HAP-1 (cell line): ENCODE measurements around the gene DENND1A.

Experiments used
- DNase-seq, 2 experiments: peaks; one replicate each; pipeline ENCODE4 v3.0.0-alpha.2; 2016 to 2020; ENCODE audit warnings: low spot score in 2 of 2
- H3K27me3 ChIP-seq: fragments of 250-450 bp; sonication (Bioruptor Pico); 2 replicates; pipeline ENCODE4 v1.5.1; 2020; ENCODE audit warnings: low read depth, mild to moderate bottlenecking, moderate library complexity
- H3K36me3 ChIP-seq: fragments of 250-450 bp; sonication (Bioruptor Pico); replicated peaks from 2 replicates; pipeline ENCODE4 v1.5.1; 2020; ENCODE audit warnings: mild to moderate bottlenecking
- H3K4me1 ChIP-seq: fragments of 250-450 bp; sonication (Bioruptor Pico); 2 replicates; pipeline ENCODE4 v1.5.1; 2020; ENCODE audit warnings: mild to moderate bottlenecking
- H3K4me3 ChIP-seq: fragments of 250-450 bp; sonication (Bioruptor Pico); 2 replicates; pipeline ENCODE4 v1.5.1; 2020; ENCODE audit warnings: mild to moderate bottlenecking, moderate library complexity
- H3K9me3 ChIP-seq: fragments of 250-450 bp; sonication (Bioruptor Pico); 2 replicates; pipeline ENCODE4 v1.5.1; 2020; ENCODE audit warnings: mild to moderate bottlenecking, moderate library complexity
- in situ Hi-C: fragments of 300-500 bp; cut with MboI; formaldehyde crosslinking; loops from 3 replicates; pipeline ENCODE4 v1.14.3; 2020; ENCODE audit warnings: low sequenced_read_pairs, inconsistent platforms, mixed read lengths

The DENND1A gene

GRCh38 chr9:123713282-123713681 is 216.6 kb downstream of the DENND1A start:
- Histone ChIP-seq H3K27me3 (no peaks in the 10 kb centered on the region), H3K4me1 (no peaks in the 10 kb centered on the region), H3K36me3 (no peaks in the 10 kb centered on the region), H3K9me3 (no peaks in the 10 kb centered on the region), H3K4me3 (no peak overlapping the region)
- no peak for DNase-seq
- in situ Hi-C loops: no loop called here

GRCh38 chr9:123712399-123712798 is 217.5 kb downstream of the DENND1A start:
- in situ Hi-C loops: no loop called here
- H3K4me1 ChIP-seq: no peaks in the 10 kb centered on the region

DNA sequence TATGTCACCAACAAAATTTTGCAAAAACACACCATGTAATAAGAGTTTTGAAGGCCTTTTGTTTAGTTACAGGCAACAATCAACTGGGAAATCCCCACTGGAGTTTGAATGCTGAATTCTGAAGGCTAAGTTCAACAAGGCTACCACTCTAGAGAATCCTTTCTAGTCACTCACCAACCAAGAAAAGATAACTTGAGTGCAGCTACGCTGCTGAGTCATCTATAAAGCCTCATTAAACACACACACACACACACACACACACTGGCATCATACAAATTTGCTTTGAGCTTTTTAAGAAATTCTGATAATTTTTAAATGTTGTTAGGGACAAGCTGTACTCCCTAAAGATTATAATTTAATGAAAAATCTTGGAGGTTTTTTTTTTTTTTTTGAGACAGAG is 219.6 kb downstream of the DENND1A start:
- Histone ChIP-seq H3K4me1 (no peaks in the 10 kb centered on the region), H3K9me3 (no peaks in the 10 kb centered on the region), H3K36me3 (no peaks in the 10 kb centered on the region), H3K27me3 (no peaks in the 10 kb centered on the region), H3K4me3 (no peak overlapping the region)
- DNase-seq: no peak
- in situ Hi-C loops: no loop called here

More at GRCh38 chr9:123712399-123712798, 217.5 kb downstream of the DENND1A start:
- no peaks in the 10 kb centered on the region for H3K27me3 ChIP-seq
- DNase-seq: no peak
- no peaks in the 10 kb centered on the region for H3K36me3 ChIP-seq
- no peak overlapping the region for H3K4me3 ChIP-seq
- no peaks in the 10 kb centered on the region for H3K9me3 ChIP-seq

GRCh38 chr9:123702483-123702882 is 227.4 kb downstream of the DENND1A start:
- H3K36me3 ChIP-seq: no peaks in the 10 kb centered on the region
- no peaks in the 10 kb centered on the region; the same call in 1 of the 2 replicates for H3K9me3 ChIP-seq
- no peak for DNase-seq
- no peak overlapping the region for H3K4me3 ChIP-seq
- H3K4me1 ChIP-seq: no peaks in the 10 kb centered on the region; the same call in 1 of the 2 replicates
- in situ Hi-C loops: no loop called here
- peaks cover 4% of the 10 kb centered on the region; the same call in 1 of the 2 replicates for H3K27me3 ChIP-seq

- Histone ChIP-seq H3K4me3 (no peak overlapping the region), H3K27me3 (peaks cover 4% of the 10 kb centered on the region; the same call in 1 of the 2 replicates), H3K4me1 (no peaks in the 10 kb centered on the region), H3K9me3 (no peaks in the 10 kb centered on the region), H3K36me3 (no peaks in the 10 kb centered on the region)
- in situ Hi-C loops: no loop called here
- DNase-seq: no peak
Measured at GRCh38 chr9:123697686-123698085, 232.2 kb downstream of the DENND1A start.

DNA sequence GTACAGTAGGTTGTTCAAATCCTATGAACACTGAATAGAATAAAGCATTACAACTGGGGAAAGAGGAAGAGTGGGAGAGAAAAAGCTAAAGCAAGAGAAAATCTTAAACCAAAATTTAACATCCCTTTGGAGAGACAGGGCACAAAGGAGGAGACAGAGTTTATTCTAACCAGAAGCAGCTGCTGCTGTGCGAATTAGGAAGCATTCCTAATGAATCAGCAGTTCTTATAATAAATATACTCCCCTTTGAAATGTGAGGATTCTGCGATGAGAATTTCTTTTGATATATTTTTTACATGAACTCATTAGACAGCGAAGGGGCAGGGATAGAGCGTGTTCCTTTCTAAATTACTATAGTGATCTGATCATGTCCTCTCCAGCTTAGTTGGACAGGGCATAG is 233.4 kb downstream of the DENND1A start:
- in situ Hi-C loops: no loop called here
- Histone ChIP-seq H3K4me3 (no peak overlapping the region), H3K36me3 (no peaks in the 10 kb centered on the region)

DNA sequence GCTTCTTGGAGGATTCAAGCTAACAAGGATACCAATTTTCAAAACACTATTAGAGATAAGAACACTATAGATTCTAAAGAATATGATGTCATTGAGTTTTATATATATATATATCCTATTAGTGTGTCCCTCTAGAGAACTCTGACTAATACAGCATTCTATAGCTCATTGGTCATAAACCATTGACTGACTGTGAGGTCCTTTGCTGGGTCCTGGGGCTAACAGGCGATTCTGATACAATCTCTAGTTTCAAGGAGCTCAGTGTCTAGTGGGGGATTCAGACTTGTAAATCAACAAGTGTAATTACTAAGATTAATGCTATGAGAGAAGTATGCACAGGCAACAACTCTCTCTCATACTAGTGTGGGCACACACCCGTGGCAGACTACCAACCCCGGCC is 234.5 kb downstream of the DENND1A start:
- Histone ChIP-seq H3K4me1 (no peaks in the 10 kb centered on the region), H3K9me3 (no peaks in the 10 kb centered on the region), H3K36me3 (no peaks in the 10 kb centered on the region), H3K4me3 (no peak overlapping the region), H3K27me3 (peaks cover 4% of the 10 kb centered on the region; the same call in 1 of the 2 replicates)
- in situ Hi-C loops: no loop called here
- no peak for DNase-seq

More for the DNA sequence above, 233.4 kb downstream of the DENND1A start:
- H3K4me1 ChIP-seq: no peaks in the 10 kb centered on the region
- H3K9me3 ChIP-seq: no peaks in the 10 kb centered on the region
- no peak for DNase-seq
- H3K27me3 ChIP-seq: peaks cover 4% of the 10 kb centered on the region; the same call in 1 of the 2 replicates

DNA sequence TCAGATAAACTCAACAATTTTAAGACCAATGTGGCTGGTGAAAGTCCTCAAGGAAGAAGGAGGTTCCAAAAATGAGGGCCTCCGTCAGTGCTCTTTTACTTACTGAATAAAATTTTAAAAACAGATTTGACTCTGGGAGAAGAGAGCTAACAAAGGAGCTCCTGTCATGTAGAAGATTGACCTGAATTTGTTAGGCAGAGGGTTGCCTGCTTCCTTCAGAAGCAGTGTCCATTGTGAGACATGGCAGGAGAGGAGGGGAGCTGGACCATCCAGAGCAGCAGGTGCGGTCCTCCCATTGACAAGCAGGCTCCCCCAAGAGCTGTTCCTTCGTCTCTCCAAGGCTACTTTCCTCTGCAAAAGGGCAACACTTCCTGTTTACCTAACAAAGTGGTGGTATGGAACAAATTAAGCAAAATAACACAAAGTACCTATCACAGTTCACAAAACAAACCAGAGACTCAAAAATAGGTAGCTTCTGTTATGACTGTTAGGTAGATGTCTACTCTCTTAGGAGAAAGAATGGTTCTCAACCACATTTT is 238.1 kb downstream of the DENND1A start:
- in situ Hi-C loops: no loop called here
- H3K36me3 ChIP-seq: no peaks in the 10 kb centered on the region
- no peak overlapping the region for H3K4me3 ChIP-seq
- no peaks in the 10 kb centered on the region for H3K4me1 ChIP-seq
- no peaks in the 10 kb centered on the region for H3K9me3 ChIP-seq
- H3K27me3 ChIP-seq: no peaks in the 10 kb centered on the region
- DNase-seq: no peak

DNA sequence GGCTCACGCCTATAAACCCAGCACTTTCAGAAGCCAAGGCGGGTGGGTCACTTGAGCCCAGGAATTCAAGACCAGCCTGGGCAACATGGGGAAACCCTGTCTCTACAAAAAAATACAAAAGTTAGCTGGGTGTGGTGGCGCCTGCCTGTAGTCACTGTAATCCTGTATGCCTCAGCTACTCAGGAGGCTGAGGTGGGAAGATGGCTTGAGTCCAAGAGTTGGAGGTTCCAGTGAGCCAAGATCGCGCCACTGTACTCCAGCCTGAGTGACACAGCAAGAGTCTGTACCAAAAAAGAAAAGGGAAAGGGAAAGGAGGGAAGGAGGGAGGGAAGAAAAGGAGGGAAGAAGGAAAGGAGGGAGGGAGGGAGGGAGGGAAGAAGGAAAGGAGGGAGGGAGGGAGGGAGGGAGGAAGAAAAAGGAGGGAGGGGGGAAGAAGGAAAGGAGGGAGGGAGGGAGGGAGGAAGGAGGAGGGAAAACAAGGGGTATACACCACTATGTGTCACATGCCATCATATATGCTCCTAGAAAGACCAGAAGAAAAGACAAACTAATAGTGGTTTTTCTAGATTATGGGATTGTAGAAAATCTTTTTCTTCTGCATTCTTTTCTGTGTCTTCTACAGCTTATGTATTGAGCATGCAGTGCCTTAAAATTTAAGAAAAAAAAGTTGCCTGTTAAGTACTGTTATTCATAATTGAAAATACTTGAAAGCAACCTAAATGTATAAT is 240.1 kb downstream of the DENND1A start:
- Histone ChIP-seq H3K27me3 (peaks cover 3% of the 10 kb centered on the region; the same call in 1 of the 2 replicates), H3K4me3 (no peak overlapping the region), H3K9me3 (no peaks in the 10 kb centered on the region), H3K4me1 (no peaks in the 10 kb centered on the region), H3K36me3 (no peaks in the 10 kb centered on the region)
- in situ Hi-C loops: no loop called here
- DNase-seq: no peak

GRCh38 chr9:123687246-123687751 is 242.6 kb downstream of the DENND1A start:
- Histone ChIP-seq H3K4me3 (no peak overlapping the region), H3K9me3 (no peaks in the 10 kb centered on the region), H3K27me3 (peaks cover 3% of the 10 kb centered on the region; the same call in 1 of the 2 replicates), H3K4me1 (no peaks in the 10 kb centered on the region), H3K36me3 (no peaks in the 10 kb centered on the region)
- no peak for DNase-seq
- in situ Hi-C loops: no loop called here

GRCh38 chr9:123686829-123687192 is 243.1 kb downstream of the DENND1A start:
- Histone ChIP-seq H3K4me3 (no peak overlapping the region), H3K27me3 (peaks cover 3% of the 10 kb centered on the region; the same call in 1 of the 2 replicates), H3K9me3 (no peaks in the 10 kb centered on the region), H3K4me1 (no peaks in the 10 kb centered on the region), H3K36me3 (no peaks in the 10 kb centered on the region)
- in situ Hi-C loops: no loop called here
- DNase-seq: no peak

DNA sequence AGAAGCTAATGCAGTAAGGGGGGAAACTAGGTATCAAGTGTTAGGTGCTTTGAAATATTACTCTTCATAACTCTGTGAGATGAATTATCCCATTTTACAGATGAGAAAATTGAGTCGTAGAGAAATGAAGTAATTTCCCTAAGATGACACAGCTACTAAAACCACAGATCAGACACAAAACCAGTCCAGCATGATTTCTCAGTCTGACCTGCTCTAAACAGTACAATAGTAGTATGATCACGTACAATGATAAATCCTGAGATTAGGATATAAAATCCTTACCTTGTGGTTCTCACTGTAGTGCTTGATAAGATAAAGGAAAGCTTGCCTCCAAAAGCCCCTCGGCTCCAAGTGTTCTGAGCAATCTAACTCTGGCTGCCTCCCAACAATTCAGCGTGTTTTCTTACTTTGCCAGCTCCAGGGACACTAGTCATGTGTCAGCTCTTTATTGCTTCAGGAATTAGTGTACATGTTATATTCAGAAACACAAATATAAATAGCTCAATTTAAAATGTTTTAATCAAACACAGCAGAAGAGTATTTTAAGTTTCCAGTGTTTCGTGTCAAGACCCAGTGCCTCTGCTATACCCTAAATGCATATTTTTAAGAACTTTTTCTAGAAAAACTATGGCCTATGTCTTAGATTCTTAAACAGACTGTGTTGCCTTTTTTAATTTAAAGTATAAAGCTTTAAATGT is 243.6 kb downstream of the DENND1A start:
- H3K9me3 ChIP-seq: no peaks in the 10 kb centered on the region
- no peak for DNase-seq
- H3K27me3 ChIP-seq: peaks cover 3% of the 10 kb centered on the region; the same call in 1 of the 2 replicates

GRCh38 chr9:123685489-123686083 is 244.3 kb downstream of the DENND1A start:
- in situ Hi-C loops: no loop called here
- no peaks in the 10 kb centered on the region for H3K36me3 ChIP-seq

More for the DNA sequence above, 243.6 kb downstream of the DENND1A start:
- Histone ChIP-seq H3K36me3 (no peaks in the 10 kb centered on the region), H3K4me3 (no peak overlapping the region), H3K4me1 (no peaks in the 10 kb centered on the region)
- in situ Hi-C loops: no loop called here

More at GRCh38 chr9:123685489-123686083, 244.3 kb downstream of the DENND1A start:
- Histone ChIP-seq H3K4me3 (no peak overlapping the region), H3K27me3 (peaks cover 3% of the 10 kb centered on the region; the same call in 1 of the 2 replicates), H3K9me3 (no peaks in the 10 kb centered on the region), H3K4me1 (no peaks in the 10 kb centered on the region)
- DNase-seq: no peak
